ENCODE measurements around the gene RIPK3.

DNA sequence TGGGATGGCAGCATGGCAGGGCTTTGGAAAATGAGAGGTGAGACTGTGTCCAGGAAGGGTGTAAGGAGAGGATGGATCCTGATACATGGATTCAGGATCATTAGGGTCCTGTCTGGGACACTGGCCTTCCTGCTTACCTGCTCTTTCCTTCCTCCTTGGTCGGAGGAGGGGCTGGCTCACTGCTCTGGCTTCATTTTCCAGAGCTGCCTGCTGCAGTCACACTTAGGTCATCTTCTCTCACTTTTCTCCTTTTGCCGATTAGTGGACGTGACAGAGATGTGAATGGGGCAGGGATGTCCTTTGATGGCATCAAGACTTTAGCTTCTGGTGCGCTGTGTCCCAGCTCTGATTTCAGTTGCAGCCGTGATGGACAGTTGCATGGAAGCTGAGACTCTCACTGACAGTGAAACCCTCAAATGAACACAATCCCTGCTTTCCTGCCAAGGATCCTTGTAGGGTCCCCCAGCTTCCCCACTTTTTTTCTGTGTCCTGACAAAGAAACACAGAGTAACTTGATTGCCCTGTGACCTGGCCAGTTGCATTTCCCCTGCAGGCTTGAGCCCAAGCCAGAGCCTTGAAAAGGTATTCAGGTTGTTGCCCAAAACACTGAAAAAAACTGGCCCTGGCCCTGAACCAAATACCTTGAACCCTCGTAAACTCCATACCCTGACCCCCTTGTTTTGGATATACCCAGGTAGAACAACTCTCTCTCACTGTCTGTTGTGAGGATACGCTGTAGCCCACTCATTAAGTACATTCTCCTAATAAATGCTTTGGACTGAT lies 31.3 kb downstream of the RIPK3 start:
- TF ChIP-seq GATA3 (IDR thresholded peaks at IDR 0.05; ENCODE audit: low read depth, low read length) (no peak), GATA2 (IDR thresholded peaks at IDR 0.05; ENCODE audit: low read depth, low read length) (no peak)

All from SH-SY5Y (cell line).